H9 (cell line): ENCODE data around the gene KRTAP5-4. TPM values are rescaled to one million over a fixed set of nuclear protein-coding genes. Genes with fewer than 3 reads are reported as not detected.

Experiments used
- DNase-seq: peaks from one replicate; pipeline ENCODE4 v3.0.0-alpha.2; 2017
- H2AFZ ChIP-seq: one replicate; pipeline ENCODE4 v1.6.1; 2013; ENCODE audit warnings: mild to moderate bottlenecking, low read length, control low read depth, moderate library complexity
- H2AK5ac ChIP-seq: 2 replicates; pipeline ENCODE4 v1.6.1; 2013; ENCODE audit warnings: low read length, control low read depth, mixed read lengths; ENCODE audit not compliant: insufficient read length
- H2BK120ac ChIP-seq: one replicate; pipeline ENCODE4 v1.6.1; 2013; ENCODE audit warnings: low read depth, mild to moderate bottlenecking, low read length, control low read depth, inconsistent platforms; ENCODE audit not compliant: poor library complexity, severe bottlenecking
- H2BK12ac ChIP-seq: 2 replicates; pipeline ENCODE4 v1.6.1; 2013; ENCODE audit warnings: low read length, control low read depth, mixed read lengths, low read depth; ENCODE audit not compliant: insufficient read length
- H2BK15ac ChIP-seq: 2 replicates; pipeline ENCODE4 v1.6.1; 2013; ENCODE audit warnings: low read depth, low read length, control low read depth
- H2BK20ac ChIP-seq: one replicate; pipeline ENCODE4 v1.6.1; 2013; ENCODE audit warnings: low read depth, mild to moderate bottlenecking, low read length, control low read depth, inconsistent platforms; ENCODE audit not compliant: poor library complexity, severe bottlenecking
- H2BK5ac ChIP-seq: 2 replicates; pipeline ENCODE4 v1.6.1; 2013; ENCODE audit warnings: low read length, control low read depth, mixed read lengths; ENCODE audit not compliant: insufficient read length
- H3K14ac ChIP-seq: 2 replicates; pipeline ENCODE4 v1.6.1; 2013; ENCODE audit warnings: low read length, control low read depth; ENCODE audit not compliant: insufficient read depth
- H3K18ac ChIP-seq: 2 replicates; pipeline ENCODE4 v1.6.1; 2013; ENCODE audit warnings: low read depth, mild to moderate bottlenecking, mixed read lengths, low read length, control low read depth; ENCODE audit not compliant: insufficient read length
- H3K23ac ChIP-seq: 2 replicates; pipeline ENCODE4 v1.6.1; 2013; ENCODE audit warnings: low read length, control low read depth, mixed read lengths, low read depth; ENCODE audit not compliant: insufficient read length
- H3K23me2 ChIP-seq: 2 replicates; pipeline ENCODE4 v1.6.1; 2013; ENCODE audit warnings: low read depth, mild to moderate bottlenecking, mixed read lengths, low read length, control low read depth; ENCODE audit not compliant: insufficient read length, poor library complexity, severe bottlenecking
- H3K27ac ChIP-seq: 2 replicates; pipeline ENCODE4 v1.5.1; 2013; ENCODE audit warnings: low read length, control low read depth, mixed read lengths, low read depth; ENCODE audit not compliant: insufficient read length
- H3K27me3 ChIP-seq: 2 replicates; pipeline ENCODE4 v1.6.1; 2013; ENCODE audit warnings: low read length, control low read depth, inconsistent platforms; ENCODE audit not compliant: insufficient read depth
- H3K4ac ChIP-seq: 2 replicates; pipeline ENCODE4 v1.6.1; 2013; ENCODE audit warnings: low read depth, mild to moderate bottlenecking, control low read depth, inconsistent platforms, low read length, moderate library complexity
- H3K4me1 ChIP-seq: 2 replicates; pipeline ENCODE4 v1.6.1; 2013; ENCODE audit warnings: low read length, control low read depth, inconsistent platforms; ENCODE audit not compliant: insufficient read depth
- H3K4me2 ChIP-seq: 2 replicates; pipeline ENCODE4 v1.6.1; 2013; ENCODE audit warnings: low read length, control low read depth, mixed read lengths; ENCODE audit not compliant: insufficient read length, insufficient read depth
- H3K56ac ChIP-seq: 2 replicates; pipeline ENCODE4 v1.6.1; 2013; ENCODE audit warnings: low read depth, mild to moderate bottlenecking, mixed read lengths, low read length, control low read depth; ENCODE audit not compliant: insufficient read length
- H3K79me1 ChIP-seq: 2 replicates; pipeline ENCODE4 v1.6.1; 2013; ENCODE audit warnings: low read depth, mild to moderate bottlenecking, moderate library complexity, low read length, control low read depth, inconsistent platforms; ENCODE audit not compliant: insufficient read depth, poor library complexity, severe bottlenecking
- H3K79me2 ChIP-seq: 2 replicates; pipeline ENCODE4 v1.6.1; 2013; ENCODE audit warnings: low read length, control low read depth, inconsistent platforms; ENCODE audit not compliant: insufficient read depth
- H3K9ac ChIP-seq: 2 replicates; pipeline ENCODE4 v1.6.1; 2013; ENCODE audit warnings: low read length, control low read depth, mixed read lengths; ENCODE audit not compliant: insufficient read length; ENCODE audit errors: extremely low read depth
- H3K9me3 ChIP-seq: one replicate; pipeline ENCODE4 v1.6.1; 2013; ENCODE audit warnings: low read depth, low read length, inconsistent platforms; ENCODE audit not compliant: control insufficient read depth
- H3T11ph ChIP-seq: one replicate; pipeline ENCODE4 v1.6.1; 2013; ENCODE audit warnings: mild to moderate bottlenecking, low read length, control low read depth, inconsistent platforms
- H4K20me1 ChIP-seq: one replicate; pipeline ENCODE4 v1.6.1; 2013; ENCODE audit not compliant: control insufficient read depth, insufficient read length, insufficient read depth
- H4K5ac ChIP-seq: 2 replicates; pipeline ENCODE4 v1.6.1; 2013; ENCODE audit warnings: low read depth, mild to moderate bottlenecking, mixed read lengths, low read length, control low read depth; ENCODE audit not compliant: insufficient read length
- H4K8ac ChIP-seq: replicated peaks from 2 replicates; pipeline ENCODE4 v1.6.1; 2013; ENCODE audit warnings: low read length, control low read depth, mixed read lengths, low read depth; ENCODE audit not compliant: insufficient read length
- H4K91ac ChIP-seq: 2 replicates; pipeline ENCODE4 v1.6.1; 2013; ENCODE audit warnings: low read depth, mild to moderate bottlenecking, moderate library complexity, mixed read lengths, low read length, control low read depth; ENCODE audit not compliant: insufficient read length
- H3K27ac Mint-ChIP-seq, 3 experiments: 2 replicates in 2 of 3; 3 replicates in 1 of 3; pipeline ENCODE4 v1.8.0; 2020 to 2021; ENCODE audit warnings: mixed read lengths in 3 of 3, mild to moderate bottlenecking in 1 of 3, moderate library complexity in 1 of 3
- H3K27me3 Mint-ChIP-seq: 2 replicates; pipeline ENCODE4 v1.8.0; 2021; ENCODE audit warnings: low read depth, mild to moderate bottlenecking, moderate library complexity, mixed read lengths
- H3K36me3 Mint-ChIP-seq, 3 experiments: 2 replicates in 2 of 3; 3 replicates in 1 of 3; pipeline ENCODE4 v1.8.0; 2020 to 2021; ENCODE audit warnings: low read depth in 3 of 3, mixed read lengths in 3 of 3; ENCODE audit not compliant: insufficient read depth in 1 of 3
- H3K4me1 Mint-ChIP-seq, 2 experiments: 2 replicates each; pipeline ENCODE4 v1.8.0; 2020; ENCODE audit warnings: mixed read lengths in 2 of 2
- H3K4me3 Mint-ChIP-seq, 2 experiments: 2 replicates in 1 of 2; 3 replicates in 1 of 2; pipeline ENCODE4 v1.8.0; 2020 to 2021; ENCODE audit warnings: mild to moderate bottlenecking in 2 of 2, mixed read lengths in 2 of 2, moderate library complexity in 1 of 2
- H3K9me3 Mint-ChIP-seq, 2 experiments: 2 replicates in 1 of 2; 3 replicates in 1 of 2; pipeline ENCODE4 v1.8.0; 2020; ENCODE audit warnings: mild to moderate bottlenecking in 2 of 2, mixed read lengths in 2 of 2, moderate library complexity in 1 of 2
- WGBS: extraction: QIAGEN DNeasy Blood & Tissue Kit; methylation state at CpG from one replicate; pipeline ENCODE4 v1.1.7; 2013; ENCODE audit warnings: missing lambda C conversion rate, low lambda C conversion rate, mixed read lengths; ENCODE audit not compliant: insufficient read length; ENCODE audit errors: extremely low coverage; 5-methylcytosine and 5-hydroxymethylcytosine counted together
- total RNA-seq: library from RNA; stranded (reverse); gene quantifications from 2 replicates; pipeline ENCODE4 v1.2.1, GENCODE V29; 2021
- TF ChIP-seq, protein P1 (sequence below): fragments of 200-600 bp; sonication (generic); conservative IDR thresholded peaks from 3 replicates; pipeline ENCODE4 v1.8.0; 2021; ENCODE audit warnings: antibody characterized with exemption, mild to moderate bottlenecking

KRTAP5-4 gene
- total RNA-seq, 1 experiment from 2014 or later: not detected

DNA sequence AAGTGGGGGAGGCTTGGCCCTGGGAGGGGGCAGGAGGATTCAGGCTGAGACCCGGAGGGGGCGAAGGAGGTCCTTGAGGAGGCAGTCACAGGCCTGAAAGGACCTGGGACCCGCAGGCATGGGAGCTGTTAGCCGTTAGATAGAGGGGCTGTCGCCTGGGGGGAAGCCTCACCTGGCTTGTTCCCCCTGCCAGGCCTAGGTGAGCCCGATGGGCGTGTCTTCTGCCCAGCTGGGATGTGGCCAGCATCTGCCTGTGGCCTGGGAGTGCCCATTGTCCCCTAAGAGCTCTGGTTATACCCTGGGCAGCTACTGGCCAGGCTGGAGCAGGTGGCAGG lies 48.1 kb downstream of the KRTAP5-4 start:
- no peak overlapping the region for H3K27ac Mint-ChIP-seq
- no CpG with 5 or more reads among the region's 7 CpGs for WGBS
- H3K4ac ChIP-seq: no peak overlapping the region

More for the DNA sequence above, 48.1 kb downstream of the KRTAP5-4 start:
- Histone ChIP-seq H3K27me3 (peaks cover 19% of the 10 kb centered on the region), H4K5ac (no peak overlapping the region), H3K14ac (no peak overlapping the region), H3K9me3 (no peaks in the 10 kb centered on the region), H3K9ac (no peak overlapping the region), H4K8ac (no peak overlapping the region), H3K23me2 (peaks cover 22% of the 10 kb centered on the region), H2AFZ (no peak overlapping the region), H2BK12ac (no peak overlapping the region), H3K79me2 (no peaks in the 10 kb centered on the region), H3K4me2 (peak overlapping the region; percentile 54), H3K23ac (no peak overlapping the region), H2BK120ac (no peak overlapping the region), H3K18ac (no peak overlapping the region), H3T11ph (no peak overlapping the region), H2BK5ac (no peak overlapping the region), H2BK15ac (no peak overlapping the region), H2BK20ac (no peak overlapping the region), H2AK5ac (no peak overlapping the region), H3K27ac (no peak overlapping the region), H3K56ac (no peak overlapping the region), H3K79me1 (no peaks in the 10 kb centered on the region), H3K4me1 (no peaks in the 10 kb centered on the region), H4K91ac (no peak overlapping the region), H4K20me1 (no peaks in the 10 kb centered on the region)
- H3K4me3 Mint-ChIP-seq: peak overlapping the region; percentile 41 to 62; a peak in 2 of 5 replicates
- peaks cover 12 to 26% of the 10 kb centered on the region in 2 experiments for H3K4me1 Mint-ChIP-seq
- H3K36me3 Mint-ChIP-seq: peaks cover 0 to 4% (median 0%) of the 10 kb centered on the region in 3 experiments; a peak in 3 of 7 replicates
- H3K27me3 Mint-ChIP-seq: peaks cover 79% of the 10 kb centered on the region
- TF ChIP-seq, protein P1, sequence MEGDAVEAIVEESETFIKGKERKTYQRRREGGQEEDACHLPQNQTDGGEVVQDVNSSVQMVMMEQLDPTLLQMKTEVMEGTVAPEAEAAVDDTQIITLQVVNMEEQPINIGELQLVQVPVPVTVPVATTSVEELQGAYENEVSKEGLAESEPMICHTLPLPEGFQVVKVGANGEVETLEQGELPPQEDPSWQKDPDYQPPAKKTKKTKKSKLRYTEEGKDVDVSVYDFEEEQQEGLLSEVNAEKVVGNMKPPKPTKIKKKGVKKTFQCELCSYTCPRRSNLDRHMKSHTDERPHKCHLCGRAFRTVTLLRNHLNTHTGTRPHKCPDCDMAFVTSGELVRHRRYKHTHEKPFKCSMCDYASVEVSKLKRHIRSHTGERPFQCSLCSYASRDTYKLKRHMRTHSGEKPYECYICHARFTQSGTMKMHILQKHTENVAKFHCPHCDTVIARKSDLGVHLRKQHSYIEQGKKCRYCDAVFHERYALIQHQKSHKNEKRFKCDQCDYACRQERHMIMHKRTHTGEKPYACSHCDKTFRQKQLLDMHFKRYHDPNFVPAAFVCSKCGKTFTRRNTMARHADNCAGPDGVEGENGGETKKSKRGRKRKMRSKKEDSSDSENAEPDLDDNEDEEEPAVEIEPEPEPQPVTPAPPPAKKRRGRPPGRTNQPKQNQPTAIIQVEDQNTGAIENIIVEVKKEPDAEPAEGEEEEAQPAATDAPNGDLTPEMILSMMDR: no peak
- peaks cover 6 to 7% of the 10 kb centered on the region in 2 experiments for H3K9me3 Mint-ChIP-seq
- peak; percentile 74 for DNase-seq
